Karpas-422 (cell line): ENCODE data around the gene LAG3. TPM values are rescaled to one million over a fixed set of nuclear protein-coding genes. Genes with fewer than 3 reads are reported as not detected.

ENCODE experiments used
- DNase-seq: peaks from one replicate; pipeline ENCODE4 v3.0.0-alpha.2; 2015
- H2AFZ ChIP-seq: fragments of 200-600 bp; sonication (generic); 2 replicates; pipeline ENCODE4 v1.6.1; 2014; ENCODE audit warnings: antibody characterized with exemption, low read length, mixed read lengths
- H3K27ac ChIP-seq: fragments of 200-600 bp; sonication (generic); 2 replicates; pipeline ENCODE4 v1.5.1; 2014; ENCODE audit warnings: mild to moderate bottlenecking, low read length, moderate library complexity
- H3K27me3 ChIP-seq: fragments of 200-600 bp; sonication (generic); 2 replicates; pipeline ENCODE4 v1.6.1; 2014; ENCODE audit warnings: low read length, mixed read lengths
- H3K36me3 ChIP-seq: fragments of 200-600 bp; sonication (generic); 2 replicates; pipeline ENCODE4 v1.6.1; 2014; ENCODE audit warnings: low read length, mixed read lengths; ENCODE audit not compliant: insufficient read depth
- H3K4me1 ChIP-seq: fragments of 200-600 bp; sonication (generic); 2 replicates; pipeline ENCODE4 v1.6.1; 2014; ENCODE audit warnings: mild to moderate bottlenecking, low read length, mixed read lengths
- H3K4me2 ChIP-seq: fragments of 200-600 bp; sonication (generic); 2 replicates; pipeline ENCODE4 v1.6.1; 2014; ENCODE audit warnings: low read length, low read depth, mild to moderate bottlenecking; ENCODE audit not compliant: poor library complexity, severe bottlenecking
- H3K4me3 ChIP-seq: fragments of 200-600 bp; sonication (generic); 2 replicates; pipeline ENCODE4 v1.5.1; 2014; ENCODE audit warnings: mild to moderate bottlenecking, antibody characterized with exemption, low read length, mixed read lengths
- H3K79me2 ChIP-seq: fragments of 200-600 bp; sonication (generic); 2 replicates; pipeline ENCODE4 v1.6.1; 2014; ENCODE audit warnings: mild to moderate bottlenecking, low read length, mixed read lengths
- H3K9ac ChIP-seq: fragments of 200-600 bp; sonication (generic); 2 replicates; pipeline ENCODE4 v1.6.0; 2014; ENCODE audit warnings: low read length
- H3K9me2 ChIP-seq: fragments of 200-600 bp; sonication (generic), shearing (Covaris generic); replicated peaks from 2 replicates; pipeline ENCODE4 v1.6.0; 2014; ENCODE audit warnings: mild to moderate bottlenecking, low read length, moderate library complexity; ENCODE audit not compliant: insufficient read depth
- H3K9me3 ChIP-seq: fragments of 300-700, 200-600 bp; sonication (generic); 2 replicates; pipeline ENCODE4 v1.6.1; 2014; ENCODE audit warnings: low read length, mixed read lengths
- H4K20me1 ChIP-seq: fragments of 200-600 bp; sonication (generic); 2 replicates; pipeline ENCODE4 v1.6.1; 2014; ENCODE audit warnings: mild to moderate bottlenecking, antibody characterized with exemption, low read length, low read depth; ENCODE audit not compliant: insufficient read depth
- total RNA-seq: library from RNA; depleted of rRNA; stranded (reverse); fragments of >200 nt; shearing (Covaris generic); gene quantifications from 2 replicates; pipeline ENCODE4 v1.2.3, GENCODE V29; 2014; ENCODE audit warnings: low replicate concordance; rRNA removed

The LAG3 gene
- 0.22 and 0.32 TPM in 2 replicates for total RNA-seq

DNA sequence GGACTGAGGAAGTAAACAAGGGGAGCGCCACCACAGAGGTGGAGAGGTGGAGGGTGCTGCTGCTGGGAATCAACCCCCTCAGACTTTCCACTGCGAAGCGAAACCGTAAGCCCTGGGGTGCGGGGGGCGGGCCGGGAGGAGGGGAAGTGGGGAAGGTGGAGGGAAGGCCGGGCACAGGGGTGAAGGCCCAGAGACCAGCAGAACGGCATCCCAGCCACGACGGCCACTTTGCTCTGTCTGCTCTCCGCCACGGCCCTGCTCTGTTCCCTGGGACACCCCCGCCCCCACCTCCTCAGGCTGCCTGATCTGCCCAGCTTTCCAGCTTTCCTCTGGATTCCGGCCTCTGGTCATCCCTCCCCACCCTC lies at the start of gene LAG3:
Gene LAG3, plus strand, starts transcription at position 190 of the 365 bp plus-strand sequence. CDS start 333 bp downstream, outside the sequence.
- DNase-seq: no peak
- no peaks in the 10 kb centered on the region for H3K36me3 ChIP-seq
- H3K9me3 ChIP-seq: no peaks in the 10 kb centered on the region
- no peak within 1 kb of the TSS for H3K4me2 ChIP-seq
- no peaks in the 10 kb centered on the region for H4K20me1 ChIP-seq
- H3K27ac ChIP-seq: no peak within 1 kb of the TSS
- H3K4me1 ChIP-seq: peaks cover 14% of the 10 kb centered on the region
- no peak within 1 kb of the TSS for H3K4me3 ChIP-seq
- no peaks in the 10 kb centered on the region for H3K27me3 ChIP-seq
- H2AFZ ChIP-seq: no peak within 1 kb of the TSS
- peak within 1 kb of the TSS; percentile 35; the same call in 1 of the 2 replicates for H3K9ac ChIP-seq
- H3K79me2 ChIP-seq: no peaks in the 10 kb centered on the region
- H3K9me2 ChIP-seq: no peaks in the 10 kb centered on the region

DNA sequence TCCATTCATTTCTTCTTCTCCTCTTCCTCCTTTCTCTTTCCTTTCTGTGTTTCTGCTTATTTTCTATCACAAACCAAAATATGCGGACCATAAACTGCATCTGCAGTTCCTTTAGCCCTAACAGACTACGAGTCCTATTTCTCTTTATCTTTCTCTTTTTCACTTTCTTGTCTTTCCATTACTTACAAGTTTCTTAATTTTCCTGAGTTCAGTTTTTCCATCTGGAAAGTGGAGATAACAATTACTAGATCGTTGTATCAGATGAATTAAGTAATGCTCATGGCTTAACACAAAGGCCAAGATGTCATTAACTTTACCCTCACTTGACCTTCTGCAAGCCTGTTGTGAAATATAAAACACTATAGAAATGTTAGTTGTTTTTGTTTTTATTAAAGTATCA lies 49.5 kb upstream of the LAG3 start:
- H2AFZ ChIP-seq: 0 out of 2 replicates have a peak overlapping the region, but pooled peaks have one; percentile 74

DNA sequence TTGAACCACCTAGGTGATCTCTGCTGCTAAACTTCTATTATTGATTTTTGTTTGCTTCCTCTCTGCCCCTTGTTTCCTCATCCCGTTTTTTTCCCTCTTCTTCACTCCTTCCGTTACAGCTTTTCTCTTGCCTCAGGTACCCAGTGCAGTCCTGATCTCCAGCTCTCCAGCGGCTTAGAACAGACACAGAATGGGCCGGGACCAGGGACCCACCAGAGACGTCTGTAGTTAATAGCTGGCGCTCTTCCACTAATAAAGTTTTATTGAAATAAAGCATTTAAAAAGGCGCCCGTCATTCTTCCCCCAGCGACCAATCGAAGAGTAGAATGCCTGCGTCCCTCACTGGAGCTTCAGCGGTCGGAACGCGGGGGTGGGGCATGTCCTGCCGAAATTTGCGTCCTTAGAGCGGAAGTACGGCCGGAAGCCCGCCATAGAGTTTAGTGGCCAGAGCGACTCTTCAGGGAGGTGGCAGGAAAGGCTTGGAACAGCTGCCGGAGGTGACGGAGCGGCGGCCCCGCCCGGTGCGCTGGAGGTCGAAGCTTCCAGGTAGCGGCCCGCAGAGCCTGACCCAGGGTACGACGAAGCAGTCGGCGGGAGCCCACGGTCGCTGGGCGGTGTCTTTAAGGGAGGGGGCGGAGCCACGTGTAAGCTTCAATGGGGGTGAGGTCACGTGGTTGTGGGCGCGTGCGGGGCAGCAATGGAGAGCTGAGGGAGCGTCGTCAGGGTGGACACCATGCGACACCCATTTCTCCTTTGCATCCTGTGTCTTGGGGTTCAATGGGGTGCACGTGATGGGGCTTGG lies 48.5 kb upstream of the LAG3 start, which contains the start of gene COPS7A:
Gene COPS7A, plus strand, starts transcription at position 440 of the 802 bp plus-strand sequence. CDS start 611 bp downstream, outside the sequence.
- Histone ChIP-seq H3K4me1 (peaks cover 28% of the 10 kb centered on the region), H3K79me2 (peaks cover 7% of the 10 kb centered on the region), H3K36me3 (peaks cover 2% of the 10 kb centered on the region; the same call in 1 of the 2 replicates), H3K9me2 (no peaks in the 10 kb centered on the region), H3K4me3 (peak within 1 kb of the TSS; percentile 92), H3K9ac (peak within 1 kb of the TSS; percentile 91), H3K27ac (peak within 1 kb of the TSS; percentile 68), H2AFZ (peak within 1 kb of the TSS; percentile 74; the same call in 1 of the 2 replicates), H4K20me1 (no peaks in the 10 kb centered on the region), H3K4me2 (peak within 1 kb of the TSS; percentile 80), H3K9me3 (no peaks in the 10 kb centered on the region), H3K27me3 (no peaks in the 10 kb centered on the region)
- DNase-seq: peak; percentile 100

More for the DNA sequence above, 49.5 kb upstream of the LAG3 start:
- H3K4me3 ChIP-seq: peak overlapping the region; percentile 92
- DNase-seq: no peak
- H3K9me2 ChIP-seq: no peaks in the 10 kb centered on the region
- peak overlapping the region; percentile 91 for H3K9ac ChIP-seq
- H3K27me3 ChIP-seq: no peaks in the 10 kb centered on the region
- no peaks in the 10 kb centered on the region for H3K36me3 ChIP-seq
- peaks cover 7% of the 10 kb centered on the region for H3K79me2 ChIP-seq
- H3K4me1 ChIP-seq: peaks cover 28% of the 10 kb centered on the region
- peak overlapping the region; percentile 68 for H3K27ac ChIP-seq
- no peaks in the 10 kb centered on the region for H4K20me1 ChIP-seq
- H3K4me2 ChIP-seq: peak overlapping the region; percentile 80
- H3K9me3 ChIP-seq: no peaks in the 10 kb centered on the region

DNA sequence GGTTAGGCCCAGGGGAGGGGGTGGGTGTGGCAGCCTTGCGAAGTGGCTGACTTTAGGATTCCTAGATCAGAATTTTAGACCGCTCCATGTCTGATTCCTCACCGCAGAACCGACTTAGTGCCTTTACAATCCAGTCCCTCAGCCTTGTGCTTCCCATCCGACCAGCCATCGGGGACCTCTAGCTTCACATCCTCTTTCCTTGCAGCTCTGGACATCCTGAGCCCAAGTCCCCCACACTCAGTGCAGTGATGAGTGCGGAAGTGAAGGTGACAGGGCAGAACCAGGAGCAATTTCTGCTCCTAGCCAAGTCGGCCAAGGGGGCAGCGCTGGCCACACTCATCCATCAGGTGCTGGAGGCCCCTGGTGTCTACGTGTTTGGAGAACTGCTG lies 47.9 kb upstream of the LAG3 start:
- H3K79me2 ChIP-seq: peaks cover 7% of the 10 kb centered on the region
- peak overlapping the region; percentile 63 for H3K27ac ChIP-seq
- H3K9ac ChIP-seq: peak overlapping the region; percentile 71
- H3K4me1 ChIP-seq: peaks cover 28% of the 10 kb centered on the region
- H3K4me2 ChIP-seq: peak overlapping the region; percentile 80
- peak overlapping the region; percentile 36; the same call in 1 of the 2 replicates for H2AFZ ChIP-seq
- peaks cover 6% of the 10 kb centered on the region for H3K36me3 ChIP-seq
- H4K20me1 ChIP-seq: no peaks in the 10 kb centered on the region
- no peaks in the 10 kb centered on the region for H3K9me2 ChIP-seq
- peak overlapping the region; percentile 92 for H3K4me3 ChIP-seq
- peak; percentile 75 for DNase-seq
- no peaks in the 10 kb centered on the region for H3K27me3 ChIP-seq
- no peaks in the 10 kb centered on the region for H3K9me3 ChIP-seq

DNA sequence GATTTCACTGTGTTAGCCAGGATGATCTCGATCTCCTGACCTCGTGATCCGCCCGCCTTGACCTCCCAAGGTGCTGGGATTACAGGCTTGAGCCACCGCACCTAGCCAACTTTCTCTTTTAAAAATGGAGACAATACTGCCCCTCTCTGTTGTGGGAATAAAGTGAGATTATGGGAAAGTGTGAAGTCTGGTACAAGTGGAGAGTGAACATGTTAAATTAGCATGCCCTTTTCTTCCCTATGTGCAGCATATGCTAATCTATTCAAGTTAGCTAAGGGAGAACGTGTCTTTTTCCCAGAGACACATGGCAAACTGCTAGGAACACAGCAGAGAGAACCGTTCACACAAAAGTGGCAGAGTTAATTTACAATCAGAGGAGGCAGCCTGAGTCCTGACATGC lies 47.0 kb upstream of the LAG3 start:
- H3K79me2 ChIP-seq: peaks cover 7% of the 10 kb centered on the region
- peaks cover 9% of the 10 kb centered on the region for H3K36me3 ChIP-seq
- peak overlapping the region; percentile 80 for H3K4me2 ChIP-seq
- H4K20me1 ChIP-seq: no peaks in the 10 kb centered on the region
- H3K4me1 ChIP-seq: peaks cover 34% of the 10 kb centered on the region
- H3K27me3 ChIP-seq: no peaks in the 10 kb centered on the region
- H3K9me3 ChIP-seq: no peaks in the 10 kb centered on the region
- peak overlapping the region; percentile 7; the same call in 1 of the 2 replicates for H3K9ac ChIP-seq
- no peaks in the 10 kb centered on the region for H3K9me2 ChIP-seq
- H3K4me3 ChIP-seq: no peak overlapping the region; the same call in 1 of the 2 replicates
- no peak for DNase-seq
- H3K27ac ChIP-seq: no peak overlapping the region
- H2AFZ ChIP-seq: no peak overlapping the region

DNA sequence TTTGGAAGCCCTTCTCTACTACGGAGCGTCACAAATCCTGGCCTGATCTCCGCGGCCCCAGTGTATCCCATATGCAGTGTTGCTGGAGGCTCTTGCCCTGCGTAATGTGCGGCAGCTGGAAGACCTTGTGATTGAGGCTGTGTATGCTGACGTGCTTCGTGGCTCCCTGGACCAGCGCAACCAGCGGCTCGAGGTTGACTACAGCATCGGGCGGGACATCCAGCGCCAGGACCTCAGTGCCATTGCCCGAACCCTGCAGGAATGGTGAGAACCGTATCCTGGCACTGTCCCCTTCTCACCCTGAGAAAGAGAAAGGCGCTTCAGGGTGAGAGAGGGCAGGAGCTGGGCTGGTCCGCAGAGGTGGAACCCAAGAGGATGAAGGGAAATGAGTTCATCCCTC lies 43.1 kb upstream of the LAG3 start:
- Histone ChIP-seq H3K4me1 (peaks cover 27% of the 10 kb centered on the region), H3K27me3 (no peaks in the 10 kb centered on the region), H3K79me2 (peaks cover 7% of the 10 kb centered on the region), H2AFZ (no peak overlapping the region), H3K9me3 (no peaks in the 10 kb centered on the region), H3K4me3 (no peak overlapping the region), H3K36me3 (peaks cover 9% of the 10 kb centered on the region), H3K27ac (no peak overlapping the region), H3K9ac (no peak overlapping the region), H3K9me2 (no peaks in the 10 kb centered on the region), H3K4me2 (no peak overlapping the region), H4K20me1 (0 out of 2 replicates have a peak, but pooled peaks cover 4% of the 10 kb centered on the region)
- no peak for DNase-seq

DNA sequence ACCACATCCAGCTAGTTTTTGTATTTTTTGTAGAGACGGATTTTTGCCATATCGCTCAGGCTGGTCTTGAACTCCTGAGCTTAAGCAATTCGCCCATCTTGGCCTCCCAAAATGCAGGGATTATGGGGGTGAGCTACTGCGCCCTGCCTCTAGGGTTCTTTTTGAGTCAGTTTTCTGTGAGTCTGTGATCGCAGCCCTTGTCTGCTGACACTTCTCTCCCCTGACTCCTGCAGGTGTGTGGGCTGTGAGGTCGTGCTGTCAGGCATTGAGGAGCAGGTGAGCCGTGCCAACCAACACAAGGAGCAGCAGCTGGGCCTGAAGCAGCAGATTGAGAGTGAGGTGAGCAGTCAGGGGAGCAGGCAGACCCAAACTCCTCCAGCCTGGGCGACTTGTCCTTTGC lies 42.2 kb upstream of the LAG3 start:
- Histone ChIP-seq H3K4me2 (no peak overlapping the region), H3K36me3 (peaks cover 9% of the 10 kb centered on the region), H3K27ac (no peak overlapping the region), H3K79me2 (no peaks in the 10 kb centered on the region), H3K9me2 (no peaks in the 10 kb centered on the region), H3K9me3 (no peaks in the 10 kb centered on the region), H3K4me3 (no peak overlapping the region), H3K27me3 (no peaks in the 10 kb centered on the region), H4K20me1 (0 out of 2 replicates have a peak, but pooled peaks cover 4% of the 10 kb centered on the region), H3K9ac (no peak overlapping the region), H3K4me1 (peaks cover 19% of the 10 kb centered on the region), H2AFZ (no peak overlapping the region)
- DNase-seq: peak; percentile 51
